ENCODE data around the gene CBLB.

GRCh38 chr3:105907777-105908176 lies 39.0 kb upstream of the CBLB start:
- no peak for TF ChIP-seq MAZ (IDR thresholded peaks at IDR 0.05; ENCODE audit: borderline replicate concordance, low read depth, low read length)
- no peak for TF ChIP-seq CTCF (conservative IDR thresholded peaks at IDR 0.05; ENCODE audit: low read depth, low read length)
